Osteoblast (primary cell): ENCODE results near the gene TRIM3. TPM values are rescaled to one million over a fixed set of nuclear protein-coding genes. Genes with fewer than 3 reads are reported as not detected.
A peak's percentile ranks its signal among the peaks of the same experiment; 100 is the strongest.

ENCODE experiments used
- DNase-seq: peaks from one replicate; pipeline ENCODE4 v3.0.0; 2011; ENCODE audit warnings: low spot score, mixed read lengths; ENCODE audit not compliant: insufficient read length; ENCODE audit errors: missing footprints
- H2AFZ ChIP-seq: 2 replicates; pipeline ENCODE4 v1.6.0; 2011; ENCODE audit warnings: mild to moderate bottlenecking, low read length
- H3K27ac ChIP-seq: 2 replicates; pipeline ENCODE4 v1.5.1; 2011; ENCODE audit warnings: mild to moderate bottlenecking, low read depth, low read length, moderate library complexity
- H3K27me3 ChIP-seq: 2 replicates; pipeline ENCODE4 v1.6.0; 2012; ENCODE audit warnings: mild to moderate bottlenecking, control low read depth, inconsistent platforms, low read length, moderate library complexity; ENCODE audit not compliant: insufficient read depth
- H3K36me3 ChIP-seq: 2 replicates; pipeline ENCODE4 v1.5.1; 2011; ENCODE audit warnings: mild to moderate bottlenecking, low read length, control low read depth, moderate library complexity; ENCODE audit not compliant: insufficient read depth
- H3K4me1 ChIP-seq: 2 replicates; pipeline ENCODE4 v1.5.1; 2011; ENCODE audit warnings: mild to moderate bottlenecking, low read length, control low read depth, moderate library complexity; ENCODE audit not compliant: insufficient read depth
- H3K4me2 ChIP-seq: 2 replicates; pipeline ENCODE4 v1.6.0; 2011; ENCODE audit warnings: mild to moderate bottlenecking, low read length; ENCODE audit not compliant: insufficient read depth
- H3K4me3 ChIP-seq: fragments of 200-600 bp; sonication (generic); 3 replicates; pipeline ENCODE4 v1.5.1; 2012; ENCODE audit warnings: mild to moderate bottlenecking, low read length, inconsistent platforms; ENCODE audit not compliant: insufficient read depth
- H3K79me2 ChIP-seq: 2 replicates; pipeline ENCODE4 v1.6.0; 2012; ENCODE audit warnings: mild to moderate bottlenecking, low read length, control low read depth, inconsistent platforms; ENCODE audit not compliant: insufficient read depth
- H3K9me3 ChIP-seq: 2 replicates; pipeline ENCODE4 v1.5.1; 2011; ENCODE audit warnings: low read depth, low read length, control low read depth
- H4K20me1 ChIP-seq: 2 replicates; pipeline ENCODE4 v1.6.0; 2012; ENCODE audit warnings: mild to moderate bottlenecking, low read length, control low read depth; ENCODE audit not compliant: insufficient read depth
- CTCF ChIP-seq: IDR thresholded peaks from 2 replicates; pipeline ENCODE4 v1.5.1; 2011; ENCODE audit warnings: mild to moderate bottlenecking, low read depth, low read length, moderate library complexity; ENCODE audit errors: extremely low read depth
- total RNA-seq: library from RNA; depleted of rRNA; stranded (reverse); fragments of >200 nt; gene quantifications from 2 replicates; pipeline ENCODE4 v1.2.3, GENCODE V29; 2012

TRIM3 gene
- total RNA-seq, 1 donor, result 25.3 TPM

GRCh38 chr11:6440906-6441358 is 32.8 kb downstream of the TRIM3 start, which contains the start of gene HPX:
Gene HPX, minus strand, starts transcription at chr11:6440987. Its CDS starts 24 bp downstream, at chr11:6440963.
- Histone ChIP-seq H2AFZ (no peak within 1 kb of the TSS), H3K4me2 (no peak within 1 kb of the TSS), H3K36me3 (no peaks in the 10 kb centered on the region), H4K20me1 (no peaks in the 10 kb centered on the region), H3K79me2 (no peaks in the 10 kb centered on the region), H3K4me1 (no peaks in the 10 kb centered on the region), H3K4me3 (no peak within 1 kb of the TSS), H3K9me3 (no peaks in the 10 kb centered on the region), H3K27ac (no peak within 1 kb of the TSS), H3K27me3 (no peaks in the 10 kb centered on the region)
- no peak for TF ChIP-seq CTCF
- no peak for DNase-seq

- H3K79me2 ChIP-seq, result no peaks in the 10 kb centered on the region
Measured at GRCh38 chr11:6438979-6439571, 34.7 kb downstream of the TRIM3 start.

GRCh38 chr11:6437993-6438392 is 35.7 kb downstream of the TRIM3 start:
- Histone ChIP-seq H3K79me2 (no peaks in the 10 kb centered on the region), H2AFZ (no peak overlapping the region), H3K27ac (no peak overlapping the region), H3K4me2 (no peak overlapping the region), H4K20me1 (no peaks in the 10 kb centered on the region), H3K36me3 (no peaks in the 10 kb centered on the region), H3K27me3 (no peaks in the 10 kb centered on the region), H3K4me3 (no peak overlapping the region), H3K4me1 (no peaks in the 10 kb centered on the region), H3K9me3 (no peaks in the 10 kb centered on the region)
- DNase-seq, result no peak
- no peak for TF ChIP-seq CTCF

More at GRCh38 chr11:6438979-6439571, 34.7 kb downstream of the TRIM3 start:
- Histone ChIP-seq H3K36me3 (no peaks in the 10 kb centered on the region), H3K27ac (no peak overlapping the region), H4K20me1 (no peaks in the 10 kb centered on the region), H3K4me1 (no peaks in the 10 kb centered on the region), H3K9me3 (no peaks in the 10 kb centered on the region), H3K4me3 (no peak overlapping the region), H3K27me3 (no peaks in the 10 kb centered on the region), H3K4me2 (no peak overlapping the region), H2AFZ (no peak overlapping the region)
- no peak for DNase-seq
- peak; percentile 80 for TF ChIP-seq CTCF

GRCh38 chr11:6437423-6437822 is 36.3 kb downstream of the TRIM3 start:
- Histone ChIP-seq H3K27me3 (no peaks in the 10 kb centered on the region), H3K79me2 (no peaks in the 10 kb centered on the region), H3K4me3 (no peak overlapping the region), H2AFZ (no peak overlapping the region), H3K4me1 (no peaks in the 10 kb centered on the region), H3K9me3 (no peaks in the 10 kb centered on the region), H4K20me1 (no peaks in the 10 kb centered on the region), H3K4me2 (no peak overlapping the region), H3K27ac (no peak overlapping the region), H3K36me3 (no peaks in the 10 kb centered on the region)
- TF ChIP-seq CTCF, result no peak
- no peak for DNase-seq
